ENCODE measurements around the gene LDHD.

- peak; percentile 63 to 74 for TF ChIP-seq POLR2A (IDR thresholded peaks at IDR 0.05)
- no peak for TF ChIP-seq CTCF (IDR thresholded peaks at IDR 0.05 in 4 of 5, conservative IDR thresholded peaks at IDR 0.05 in 1 of 5)
Measured at GRCh38 chr16:75148311-75149195, 32.0 kb upstream of the LDHD start, which contains the start of gene ZFP1.

Measured in gastrocnemius medialis (tissue), 4 donors.